Left lobe of liver (tissue), 2 donors: ENCODE data around the gene PPP1R3G. TPM values are rescaled to one million over a fixed set of nuclear protein-coding genes. Genes with fewer than 3 reads are reported as not detected.
"Not testable (repeated sequence)": the region's sequence is repeated elsewhere in the genome, so short reads cannot be mapped to it uniquely, and the experiment has no call there.

ENCODE experiments used
- ATAC-seq: fragments of 200-7000 bp; cut with Tn5 transposase; one replicate; pipeline ENCODE4 v1.9.1; 2020; ENCODE audit warnings: mild to moderate bottlenecking, moderate library complexity
- DNase-seq: peaks from one replicate; pipeline ENCODE4 v3.0.0-alpha.2; 2020; ENCODE audit warnings: low spot score
- total RNA-seq: library from RNA; stranded (reverse); gene quantifications from one replicate; pipeline ENCODE4 v1.2.1, GENCODE V29; 2021
- donor health status: DM: no; HTN: no; CAD: no; lungs with moderate emphysema.
- donor health status: DM: no; HTN: yes; CAD: no.

Gene PPP1R3G
- total RNA-seq: 0.40 TPM

- peak; percentile 79 for ATAC-seq
- DNase-seq: peak; percentile 64
These were observed at the start of gene PPP1R3G for GRCh38 chr6:5084781-5085647. TSS of gene PPP1R3G (plus strand) at chr6:5085341. CDS start at chr6:5085486, 145 bp downstream.

- DNase-seq (no peak), ATAC-seq (no peak)
These were observed 48.9 kb upstream of the PPP1R3G start for GRCh38 chr6:5036269-5036668.

GRCh38 chr6:5041955-5042354 is 43.2 kb upstream of the PPP1R3G start:
- DNase-seq (no peak), ATAC-seq (no peak)

GRCh38 chr6:5042436-5042835 is 42.7 kb upstream of the PPP1R3G start:
- no peak for DNase-seq

GRCh38 chr6:5044866-5045265 is 40.3 kb upstream of the PPP1R3G start:
- DNase-seq (no peak), ATAC-seq (no peak)

More at GRCh38 chr6:5042436-5042835, 42.7 kb upstream of the PPP1R3G start:
- ATAC-seq: no peak

GRCh38 chr6:5045416-5045815 is 39.7 kb upstream of the PPP1R3G start:
- no peak for DNase-seq
- no peak for ATAC-seq

GRCh38 chr6:5046430-5046829 is 38.7 kb upstream of the PPP1R3G start:
- DNase-seq: no peak
- no peak for ATAC-seq

GRCh38 chr6:5050009-5050408 is 35.1 kb upstream of the PPP1R3G start:
- no peak for DNase-seq
- no peak for ATAC-seq

GRCh38 chr6:5051394-5051793 is 33.7 kb upstream of the PPP1R3G start:
- no peak for DNase-seq
- no peak for ATAC-seq

- no peak for ATAC-seq
- no peak for DNase-seq
These were observed 32.1 kb upstream of the PPP1R3G start for GRCh38 chr6:5053038-5053437.

- DNase-seq (no peak), ATAC-seq (no peak)
These were observed 31.3 kb upstream of the PPP1R3G start for GRCh38 chr6:5053864-5054244.

- DNase-seq (no peak), ATAC-seq (no peak)
These were observed 30.8 kb upstream of the PPP1R3G start for GRCh38 chr6:5054245-5054873.

GRCh38 chr6:5055118-5055517 is 30.0 kb upstream of the PPP1R3G start:
- no peak for DNase-seq
- ATAC-seq: no peak

GRCh38 chr6:5058254-5058653 is 26.9 kb upstream of the PPP1R3G start:
- DNase-seq (no peak), ATAC-seq (no peak)

- ATAC-seq: peak; percentile 74
- DNase-seq: peak; percentile 73
These were observed 25.9 kb upstream of the PPP1R3G start for GRCh38 chr6:5059036-5059896.

GRCh38 chr6:5060439-5060838 is 24.7 kb upstream of the PPP1R3G start:
- not testable (repeated sequence) for DNase-seq, ATAC-seq

GRCh38 chr6:5061152-5061551 is 24.0 kb upstream of the PPP1R3G start:
- ATAC-seq: peak; percentile 53

GRCh38 chr6:5063617-5064016 is 21.5 kb upstream of the PPP1R3G start:
- no peak for DNase-seq
- ATAC-seq: no peak

More at GRCh38 chr6:5061152-5061551, 24.0 kb upstream of the PPP1R3G start:
- DNase-seq: peak; percentile 56

GRCh38 chr6:5066456-5067093 is 18.6 kb upstream of the PPP1R3G start:
- no peak for DNase-seq
- ATAC-seq: no peak

GRCh38 chr6:5067305-5067704 is 17.8 kb upstream of the PPP1R3G start:
- ATAC-seq: no peak
- DNase-seq: no peak
